ENCODE measurements around the gene HSBP1L1. TPM values are rescaled to one million over a fixed set of nuclear protein-coding genes. Genes with fewer than 3 reads are reported as not detected.

The HSBP1L1 gene
- total and polyA plus RNA-seq, 2 of the 13 experiments (the other 11 are each of a cell fraction or from before 2014, with no cell fraction given): 22.6 to 45.1 TPM

GRCh38 chr18:79964330-79965118, at the start of gene HSBP1L1 (continued):
- TF ChIP-seq RBM39 (IDR thresholded peaks at IDR 0.05; ENCODE audit: low read depth, low read length, poor library complexity, severe bottlenecking): peak; percentile 68
- no peak; the same call in 1 of the 2 replicates for TF ChIP-seq RFXAP (CRISPR knock-in tag; IDR thresholded peaks at IDR 0.05; ENCODE audit: borderline replicate concordance)
- TF ChIP-seq ZNF850 (CRISPR knock-in tag; conservative IDR thresholded peaks at IDR 0.05): 0 out of 2 replicates have a peak, but pooled peaks have one; percentile 61
- peak; percentile 61; the same call in 1 of the 2 replicates for TF ChIP-seq DRAP1 (CRISPR knock-in tag; IDR thresholded peaks at IDR 0.05)
- TF ChIP-seq MEIS1 (CRISPR knock-in tag; IDR thresholded peaks at IDR 0.05; ENCODE audit: borderline replicate concordance): peak; percentile 82
- peak; percentile 43; the same call in 1 of the 2 replicates for TF ChIP-seq RARA (CRISPR knock-in tag; IDR thresholded peaks at IDR 0.05)
- TF ChIP-seq JUND (CRISPR knock-in tag; IDR thresholded peaks at IDR 0.05): no peak
- no peak for TF ChIP-seq ISX (CRISPR knock-in tag; conservative IDR thresholded peaks at IDR 0.05)
- peak; percentile 43; the same call in 1 of the 2 replicates for TF ChIP-seq CBFB (CRISPR knock-in tag; IDR thresholded peaks at IDR 0.05)
- TF ChIP-seq FOXK1 (CRISPR knock-in tag; IDR thresholded peaks at IDR 0.05; ENCODE audit: borderline replicate concordance, low read depth): no peak
- no peak; the same call in 1 of the 2 replicates for TF ChIP-seq PRDM15 (CRISPR knock-in tag; IDR thresholded peaks at IDR 0.05)
- TF ChIP-seq SP2 (CRISPR knock-in tag; IDR thresholded peaks at IDR 0.05): no peak
- TF ChIP-seq YEATS2 (CRISPR knock-in tag; IDR thresholded peaks at IDR 0.05; ENCODE audit: borderline replicate concordance): no peak
- no peak for TF ChIP-seq FOXK2 (IDR thresholded peaks at IDR 0.05)
- 0 out of 2 replicates have a peak, but pooled peaks have one; percentile 59 for TF ChIP-seq ZNF576 (CRISPR knock-in tag; IDR thresholded peaks at IDR 0.05)
- no peak for TF ChIP-seq FOXA1 (IDR thresholded peaks at IDR 0.05)
- TF ChIP-seq FOXA1 (CRISPR knock-in tag; IDR thresholded peaks at IDR 0.05): no peak
- peak; percentile 84 for TF ChIP-seq ZNF687 (CRISPR knock-in tag; IDR thresholded peaks at IDR 0.05)
- TF ChIP-seq TCF7 (IDR thresholded peaks at IDR 0.05; ENCODE audit: low read depth): no peak
- peak; percentile 25; the same call in 1 of the 2 replicates for TF ChIP-seq FOXA3 (CRISPR knock-in tag; IDR thresholded peaks at IDR 0.05)
- no peak for TF ChIP-seq SAFB2 (CRISPR knock-in tag; IDR thresholded peaks at IDR 0.05; ENCODE audit: borderline replicate concordance, low read depth)
- TF ChIP-seq PHF8 (CRISPR knock-in tag; IDR thresholded peaks at IDR 0.05): no peak; the same call in 1 of the 2 replicates
- TF ChIP-seq STAT5B (CRISPR knock-in tag; IDR thresholded peaks at IDR 0.05): no peak

All from HepG2 (cell line).